HEK293T (cell line): ENCODE data around the gene PRDM16.

Experiments
- CTCF ChIA-PET: fragments of 350-600 bp; formaldehyde crosslinking; extraction: SDS; loops from one replicate; lab custom pipeline; 2021; ENCODE audit warnings: antibody characterized with exemption, inconsistent platforms; lab: Yijun Ruan, JAX
- POLR2A ChIA-PET: fragments of 350-600 bp; formaldehyde crosslinking; extraction: SDS; loops from one replicate; lab custom pipeline; 2020; ENCODE audit warnings: antibody characterized with exemption, inconsistent platforms; lab: Yijun Ruan, JAX
- DNase-seq: peaks from one replicate; pipeline ENCODE4 v3.0.0; 2012; ENCODE audit warnings: mixed read lengths; ENCODE audit errors: extremely low spot score
- ARNT ChIP-seq: fragments of 450-650 bp; IDR thresholded peaks from 2 replicates; pipeline ENCODE4 v1.6.1; 2017; ENCODE audit warnings: mild to moderate bottlenecking
- BHLHE40 ChIP-seq: fragments of 450-650 bp; IDR thresholded peaks from 2 replicates; pipeline ENCODE4 v1.6.1; 2016; ENCODE audit warnings: mild to moderate bottlenecking, moderate library complexity, borderline replicate concordance
- CTBP1 ChIP-seq: fragments of 450-650 bp; IDR thresholded peaks from 2 replicates; pipeline ENCODE4 v1.6.1; 2016; ENCODE audit warnings: borderline replicate concordance
- ELF4 ChIP-seq: fragments of 450-650 bp; IDR thresholded peaks from 2 replicates; pipeline ENCODE4 v1.6.1; 2017; ENCODE audit warnings: antibody characterized with exemption
- FOXA1 ChIP-seq: fragments of 450-650 bp; IDR thresholded peaks from 2 replicates; pipeline ENCODE4 v1.6.1; 2016; ENCODE audit warnings: mild to moderate bottlenecking
- FOXK2 ChIP-seq: fragments of 450-650 bp; IDR thresholded peaks from 2 replicates; pipeline ENCODE4 v1.6.1; 2016; ENCODE audit warnings: mild to moderate bottlenecking
- FOXM1 ChIP-seq: fragments of 450-650 bp; IDR thresholded peaks from 2 replicates; pipeline ENCODE4 v1.6.1; 2017; ENCODE audit warnings: mild to moderate bottlenecking, borderline replicate concordance
- HDGF ChIP-seq: fragments of 450-650 bp; IDR thresholded peaks from 2 replicates; pipeline ENCODE4 v1.6.1; 2017; ENCODE audit warnings: antibody characterized with exemption, borderline replicate concordance
- L3MBTL2 ChIP-seq: fragments of 450-650 bp; conservative IDR thresholded peaks from 2 replicates; pipeline ENCODE4 v1.6.1; 2016; ENCODE audit warnings: mild to moderate bottlenecking
- LEF1 ChIP-seq: fragments of 450-650 bp; IDR thresholded peaks from 2 replicates; pipeline ENCODE4 v1.6.1; 2017; ENCODE audit warnings: mild to moderate bottlenecking, borderline replicate concordance
- NFRKB ChIP-seq: fragments of 450-650 bp; IDR thresholded peaks from 2 replicates; pipeline ENCODE4 v1.6.1; 2016; ENCODE audit warnings: mild to moderate bottlenecking, moderate library complexity
- PKNOX1 ChIP-seq: fragments of 450-650 bp; IDR thresholded peaks from 2 replicates; pipeline ENCODE4 v1.6.1; 2016
- SP1 ChIP-seq: fragments of 450-650 bp; IDR thresholded peaks from 2 replicates; pipeline ENCODE4 v1.6.1; 2017
- SUZ12 ChIP-seq: fragments of 450-650 bp; IDR thresholded peaks from 2 replicates; pipeline ENCODE4 v1.6.1; 2016; ENCODE audit warnings: mild to moderate bottlenecking
- TARDBP ChIP-seq: fragments of 450-650 bp; IDR thresholded peaks from 2 replicates; pipeline ENCODE4 v1.6.1; 2016
- ZNF384 ChIP-seq: fragments of 450-650 bp; IDR thresholded peaks from 2 replicates; pipeline ENCODE4 v1.6.1; 2016

PRDM16 gene

GRCh38 chr1:3229081-3229725 is 160.2 kb downstream of the PRDM16 start:
- CTCF ChIA-PET = no interaction called here
- POLR2A ChIA-PET = no interaction called here
- TF ChIP-seq CTBP1 = no peak
- no peak for TF ChIP-seq HDGF
- TF ChIP-seq PKNOX1 = no peak
- TF ChIP-seq LEF1 = no peak
- TF ChIP-seq L3MBTL2 = no peak
- TF ChIP-seq ZNF384 = no peak
- TF ChIP-seq NFRKB = no peak
- TF ChIP-seq FOXK2 = no peak
- no peak for TF ChIP-seq TARDBP
- no peak for TF ChIP-seq FOXM1
- TF ChIP-seq ELF4 = no peak
- TF ChIP-seq SP1 = no peak
- no peak for TF ChIP-seq BHLHE40
- no peak for TF ChIP-seq SUZ12
- no peak for TF ChIP-seq FOXA1
- DNase-seq = no peak

GRCh38 chr1:3230553-3230952 is 161.6 kb downstream of the PRDM16 start:
- POLR2A ChIA-PET = no interaction called here
- no peak for DNase-seq
- TF ChIP-seq TARDBP (no peak), FOXM1 (no peak), LEF1 (no peak), BHLHE40 (no peak), PKNOX1 (no peak), FOXK2 (no peak), NFRKB (no peak), HDGF (no peak), SP1 (no peak), CTBP1 (no peak), ZNF384 (no peak), ELF4 (no peak)
- CTCF ChIA-PET = no interaction called here

DNA sequence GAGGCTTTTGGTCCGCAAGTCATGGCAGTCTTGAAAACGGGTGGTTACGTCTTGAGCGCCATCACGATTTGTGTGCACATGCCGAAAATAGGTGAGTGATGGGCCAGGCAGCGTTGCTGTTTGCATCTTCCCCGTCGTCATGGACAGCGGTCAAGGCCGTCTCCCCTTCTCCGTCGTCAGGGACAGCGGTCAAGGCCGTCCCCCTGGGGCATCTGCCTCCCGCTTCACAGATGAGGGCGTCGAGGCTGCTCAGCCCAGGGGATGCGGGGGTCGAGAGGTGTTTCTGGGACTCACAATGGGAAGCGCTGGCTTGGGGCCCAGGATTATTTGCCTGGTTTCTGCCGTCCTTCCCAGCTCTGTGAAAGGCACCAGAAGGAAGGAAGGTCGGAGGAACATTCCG is 162.2 kb downstream of the PRDM16 start:
- no peak for TF ChIP-seq LEF1
- no peak for TF ChIP-seq ZNF384
- ChIA-PET CTCF (no interaction called here), POLR2A (no interaction called here)
- DNase-seq = no peak

GRCh38 chr1:3231826-3232225 is 162.8 kb downstream of the PRDM16 start:
- ChIA-PET CTCF (no interaction called here), POLR2A (no interaction called here)
- no peak for DNase-seq
- TF ChIP-seq SP1 = no peak
- no peak for TF ChIP-seq PKNOX1
- no peak for TF ChIP-seq FOXM1
- no peak for TF ChIP-seq FOXK2
- no peak for TF ChIP-seq BHLHE40
- no peak for TF ChIP-seq ELF4
- TF ChIP-seq HDGF = no peak
- no peak for TF ChIP-seq SUZ12
- no peak for TF ChIP-seq FOXA1
- no peak for TF ChIP-seq ARNT
- TF ChIP-seq NFRKB = no peak
- TF ChIP-seq LEF1 = no peak
- no peak for TF ChIP-seq L3MBTL2
- no peak for TF ChIP-seq CTBP1
- TF ChIP-seq TARDBP = no peak
- no peak for TF ChIP-seq ZNF384

DNA sequence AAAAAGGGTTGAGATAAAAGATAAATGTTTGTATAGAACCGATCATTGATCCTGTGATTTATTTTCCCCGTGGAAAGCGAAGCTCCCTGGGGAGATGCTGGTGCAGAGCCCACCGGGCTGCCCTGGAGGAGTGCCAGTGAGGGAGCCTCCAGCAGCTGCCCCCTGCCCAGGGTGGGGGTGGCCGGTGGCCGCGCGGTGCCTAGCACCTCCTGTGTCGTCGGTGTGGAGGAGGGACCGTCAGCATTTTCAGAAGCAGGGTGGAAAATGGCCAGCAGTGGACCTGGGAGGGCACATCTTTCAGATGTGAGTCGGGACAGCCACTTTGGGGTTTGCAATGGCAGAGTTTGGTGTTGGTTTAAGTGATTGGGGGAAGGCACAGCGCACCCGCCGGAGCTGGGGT is 164.0 kb downstream of the PRDM16 start:
- TF ChIP-seq L3MBTL2 (no peak), ARNT (no peak), NFRKB (no peak), FOXK2 (no peak), ZNF384 (no peak), SP1 (no peak), ELF4 (no peak), LEF1 (no peak), PKNOX1 (no peak), BHLHE40 (no peak), TARDBP (no peak), CTBP1 (no peak), HDGF (no peak), FOXA1 (no peak), FOXM1 (no peak), SUZ12 (no peak)
- CTCF ChIA-PET = no interaction called here
- no peak for DNase-seq
- POLR2A ChIA-PET = no interaction called here

DNA sequence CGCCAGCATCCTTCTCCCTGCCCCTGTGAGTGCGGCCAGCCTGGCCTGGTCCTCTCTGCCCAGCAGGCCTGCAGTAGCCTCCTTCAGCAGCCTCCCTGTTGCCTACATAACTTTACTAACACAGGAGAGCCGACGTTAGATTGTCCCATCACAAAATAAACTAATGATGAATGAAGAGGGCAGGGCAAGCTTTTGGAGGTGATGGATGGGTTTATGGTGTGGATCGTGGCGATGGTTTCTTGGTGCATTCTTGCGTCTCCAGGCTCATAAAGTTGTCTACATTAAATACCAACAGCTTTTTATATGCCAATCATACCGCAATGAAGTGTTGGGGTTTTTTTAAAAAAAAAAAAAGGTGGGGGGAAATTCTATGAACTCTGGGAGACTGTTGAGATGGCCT is 164.5 kb downstream of the PRDM16 start:
- DNase-seq = no peak
- TF ChIP-seq SUZ12 = no peak
- ChIA-PET CTCF (no interaction called here), POLR2A (interaction anchor here (1.6 kb wide), 1 partner anchor 14 kb away, joined by 3 read pairs; no protein-coding TSS in a partner anchor)
